ENCODE data around the gene CLDN19.
A peak's percentile ranks its signal among the peaks of the same experiment; 100 is the strongest.
"Not testable (repeated sequence)": the region's sequence is repeated elsewhere in the genome, so short reads cannot be mapped to it uniquely, and the experiment has no call there.

Gene CLDN19

GRCh38 chr1:42737257-42737656, 2.8 kb downstream of the CLDN19 start:
- DNase-seq: no peak

GRCh38 chr1:42736571-42737200, 3.4 kb downstream of the CLDN19 start:
- DNase-seq: no peak

- DNase-seq: no peak
Observed at GRCh38 chr1:42736152-42736551, 3.9 kb downstream of the CLDN19 start.

GRCh38 chr1:42735477-42736105, 4.4 kb downstream of the CLDN19 start:
- DNase-seq: no peak

GRCh38 chr1:42735056-42735455, 5.0 kb downstream of the CLDN19 start:
- DNase-seq: no peak

- no peak for DNase-seq
Observed at GRCh38 chr1:42734201-42735035, 5.6 kb downstream of the CLDN19 start.

- DNase-seq: no peak
Observed at GRCh38 chr1:42733415-42734200, 6.4 kb downstream of the CLDN19 start.

- no peak for DNase-seq
Observed at GRCh38 chr1:42732126-42732680, 7.8 kb downstream of the CLDN19 start.

- no peak for DNase-seq
Observed at GRCh38 chr1:42731585-42731984, 8.5 kb downstream of the CLDN19 start.

- DNase-seq: peak in 1 of 5 donors; percentile 11
Observed at GRCh38 chr1:42730988-42731387, 9.0 kb downstream of the CLDN19 start.

- no peak for DNase-seq
Observed at GRCh38 chr1:42730002-42730401, 10.0 kb downstream of the CLDN19 start.

GRCh38 chr1:42725820-42726219, 14.2 kb downstream of the CLDN19 start:
- not testable (repeated sequence) for DNase-seq

- DNase-seq: no peak
Observed at GRCh38 chr1:42723511-42723910, 16.5 kb downstream of the CLDN19 start.

GRCh38 chr1:42722403-42722802, 17.6 kb downstream of the CLDN19 start:
- DNase-seq: not testable (repeated sequence)

GRCh38 chr1:42721926-42722325, 18.1 kb downstream of the CLDN19 start:
- no peak for DNase-seq

GRCh38 chr1:42720868-42721267, 19.2 kb downstream of the CLDN19 start:
- DNase-seq: no peak

GRCh38 chr1:42714441-42714840, 25.6 kb downstream of the CLDN19 start:
- DNase-seq: not testable (repeated sequence)

GRCh38 chr1:42713293-42713692, 26.7 kb downstream of the CLDN19 start:
- DNase-seq: no peak

GRCh38 chr1:42712808-42713207, 27.2 kb downstream of the CLDN19 start:
- DNase-seq: not testable (repeated sequence)

GRCh38 chr1:42703888-42704464, 36.1 kb downstream of the CLDN19 start:
- DNase-seq: no peak

GRCh38 chr1:42700006-42700405, 40.0 kb downstream of the CLDN19 start:
- DNase-seq: no peak
